Left forelimb (tissue), 1 donor: ENCODE data around the gene ZDHHC14.
A peak's percentile ranks its signal among the peaks of the same experiment; 100 is the strongest.
"Not testable (repeated sequence)": the region's sequence is repeated elsewhere in the genome, so short reads cannot be mapped to it uniquely, and the experiment has no call there.

Experiments
- DNase-seq: peaks from one replicate; pipeline ENCODE4 v3.0.0-alpha.2; 2018; ENCODE audit warnings: low spot score

Gene ZDHHC14

DNA sequence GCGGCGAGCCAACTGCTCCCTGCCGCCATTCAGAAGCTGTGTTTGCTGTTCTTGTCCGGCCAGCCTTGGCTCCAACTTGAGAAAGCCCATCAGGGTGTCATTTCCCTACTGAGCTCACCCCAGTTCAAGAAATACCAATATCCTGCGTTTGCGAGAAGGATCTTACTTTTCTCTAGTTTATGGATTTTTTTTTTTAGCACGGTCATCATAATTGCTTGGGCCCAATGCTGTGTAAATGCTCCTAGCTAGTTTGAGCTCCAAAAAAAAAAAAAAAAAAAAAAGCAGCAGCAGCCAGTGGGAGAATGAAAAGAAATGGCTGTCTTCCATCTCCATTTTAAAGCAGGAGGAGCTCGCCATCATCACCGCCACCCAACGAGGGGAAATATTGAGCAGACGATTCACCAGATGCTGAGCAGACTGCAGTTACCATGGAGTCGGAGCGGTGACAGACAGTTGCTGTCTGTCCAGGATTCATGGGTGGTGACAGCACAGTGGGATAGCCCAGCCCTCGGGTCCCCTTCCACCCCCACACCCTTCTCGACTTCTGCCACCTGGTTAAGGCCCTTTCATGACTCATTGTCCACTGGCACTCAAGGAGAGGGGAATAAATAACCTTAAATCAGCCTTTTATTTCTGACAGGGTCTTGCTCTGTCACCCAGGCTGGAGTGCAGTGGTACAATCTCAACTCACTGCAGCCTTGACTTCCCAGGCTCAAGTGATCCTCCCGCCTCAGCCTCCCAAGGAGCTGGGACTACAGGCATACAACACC lies 309.6 kb downstream of the ZDHHC14 start:
- no peak for DNase-seq

DNA sequence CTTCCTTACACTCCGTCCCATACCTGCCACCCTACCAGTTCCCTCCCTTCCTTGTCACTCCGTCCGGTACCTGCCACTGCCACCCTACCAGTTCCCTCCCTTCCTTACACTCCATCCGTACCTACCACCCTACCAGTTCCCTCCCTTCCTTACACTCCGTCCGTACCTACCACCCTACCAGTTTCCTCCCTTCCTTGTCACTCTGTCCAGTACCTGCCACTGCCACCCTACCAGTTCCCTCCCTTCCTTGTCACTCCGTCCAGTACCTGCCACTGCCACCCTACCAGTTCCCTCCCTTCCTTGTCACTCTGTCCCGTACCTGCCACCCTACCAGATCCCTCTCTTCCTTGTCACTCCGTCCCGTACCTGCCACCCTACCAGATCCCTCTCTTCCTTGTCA lies 310.6 kb downstream of the ZDHHC14 start:
- DNase-seq, result not testable (repeated sequence)

DNA sequence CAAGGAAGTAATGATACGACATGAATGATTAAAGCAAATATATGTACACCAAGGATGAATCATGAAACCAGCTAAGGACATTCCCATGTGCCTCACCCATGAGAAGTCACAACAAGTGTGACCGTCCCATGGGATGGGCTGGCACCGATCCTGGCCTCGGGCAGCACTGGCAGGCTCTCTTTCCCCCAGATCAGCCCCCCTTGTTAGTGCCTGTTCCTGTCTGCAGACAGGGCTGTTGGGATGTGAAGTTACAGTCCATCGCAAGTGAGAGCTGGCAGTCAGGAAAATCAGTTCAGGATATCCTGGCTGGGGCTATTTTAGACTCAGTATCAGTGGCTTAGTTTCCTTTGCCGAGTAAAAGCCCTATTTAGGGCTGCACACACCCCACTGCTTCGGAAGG lies 312.9 kb downstream of the ZDHHC14 start:
- DNase-seq, result no peak

DNA sequence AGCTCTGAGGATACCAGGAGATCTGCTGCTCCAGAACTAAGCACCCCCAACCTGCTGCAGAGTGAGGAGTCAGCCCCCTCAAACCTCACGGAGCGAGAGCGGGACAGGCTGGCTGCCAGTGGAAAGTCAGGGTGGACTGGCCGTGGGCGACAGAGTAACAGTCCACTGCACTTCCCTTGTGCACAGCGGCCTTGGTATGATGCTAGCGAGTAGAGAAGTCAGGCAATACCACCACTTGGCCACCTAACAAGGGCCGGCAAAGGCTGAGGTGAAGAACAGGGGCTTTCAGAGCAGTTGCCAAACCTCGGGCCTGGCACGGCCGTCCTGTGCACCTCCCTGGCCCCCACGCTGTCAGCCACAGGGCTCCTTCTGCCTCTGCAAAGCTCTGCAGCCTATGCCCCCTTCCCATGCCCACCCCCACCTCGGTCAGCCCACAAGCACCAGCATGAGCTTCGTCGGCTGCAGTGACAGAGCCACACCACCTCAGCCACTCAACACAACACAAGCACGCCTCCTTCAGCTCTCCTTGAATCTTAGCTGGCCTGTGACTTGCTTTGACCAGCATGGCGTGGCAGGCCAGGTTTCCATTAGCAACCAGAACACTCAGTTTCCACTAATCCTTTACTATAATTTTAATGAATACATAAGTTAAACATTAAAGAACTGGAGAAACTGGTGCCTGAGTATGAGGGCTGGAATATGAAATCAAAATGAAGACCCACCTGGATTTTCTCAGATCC lies 314.5 kb downstream of the ZDHHC14 start:
- no peak for DNase-seq

DNA sequence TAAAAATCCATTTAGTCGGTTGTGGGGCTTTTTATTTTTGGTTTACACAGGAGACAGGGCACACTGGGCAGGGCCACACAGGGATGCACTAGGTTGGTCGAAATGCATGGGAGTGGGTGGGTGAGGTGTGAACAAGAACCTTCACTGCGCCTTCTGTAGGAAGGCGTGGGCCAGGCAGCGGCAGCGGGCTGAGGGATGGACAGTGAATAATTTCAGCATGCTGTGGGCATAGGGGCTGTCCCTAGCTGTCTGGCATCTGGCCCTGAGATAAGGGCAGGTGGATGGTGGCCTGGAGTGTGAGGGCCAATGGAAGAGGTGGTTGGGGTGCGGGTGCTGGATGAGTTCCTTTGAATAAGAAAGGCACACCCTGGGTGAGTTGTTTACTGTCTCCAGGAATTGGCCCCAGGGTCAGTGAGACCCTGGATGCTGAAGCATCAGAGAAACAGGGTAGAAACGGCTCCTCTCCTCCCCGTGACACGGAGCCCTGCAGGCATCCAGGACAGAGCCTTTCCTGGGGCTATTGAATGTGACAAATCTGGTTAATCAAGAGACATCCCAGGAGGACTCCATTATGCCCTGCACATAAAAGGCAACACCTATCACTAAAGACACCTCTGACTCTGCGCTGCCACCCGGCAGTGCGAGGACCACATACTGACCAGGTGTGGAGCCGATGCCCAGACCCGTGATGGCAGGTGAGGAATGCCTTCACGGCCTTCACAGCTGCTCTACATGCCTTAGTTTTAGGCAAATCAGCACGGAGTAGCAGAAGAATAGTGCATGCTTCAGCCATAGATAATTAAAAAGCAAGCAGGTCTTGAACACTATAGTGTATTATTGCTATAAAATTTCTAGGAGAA lies 319.0 kb downstream of the ZDHHC14 start:
- no peak for DNase-seq

DNA sequence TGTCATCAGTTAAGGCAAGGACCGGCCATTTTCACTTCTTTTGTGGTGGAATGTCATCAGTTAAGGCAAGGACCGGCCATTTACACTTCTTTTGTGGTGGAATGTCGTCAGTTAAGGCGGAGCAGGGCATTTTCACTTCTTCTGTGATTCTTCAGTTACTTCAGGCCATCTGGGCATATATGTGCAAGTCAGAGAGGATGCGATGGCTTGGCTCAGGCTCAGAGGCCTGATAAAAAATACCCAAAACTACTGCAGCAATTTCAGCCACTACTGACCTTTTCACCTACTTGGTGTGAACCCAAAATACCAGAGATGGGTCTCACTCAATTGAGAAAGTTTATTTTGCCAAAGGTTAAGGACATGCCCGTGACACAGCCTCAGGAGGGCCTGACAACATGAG lies 325.4 kb downstream of the ZDHHC14 start:
- not testable (repeated sequence) for DNase-seq

DNA sequence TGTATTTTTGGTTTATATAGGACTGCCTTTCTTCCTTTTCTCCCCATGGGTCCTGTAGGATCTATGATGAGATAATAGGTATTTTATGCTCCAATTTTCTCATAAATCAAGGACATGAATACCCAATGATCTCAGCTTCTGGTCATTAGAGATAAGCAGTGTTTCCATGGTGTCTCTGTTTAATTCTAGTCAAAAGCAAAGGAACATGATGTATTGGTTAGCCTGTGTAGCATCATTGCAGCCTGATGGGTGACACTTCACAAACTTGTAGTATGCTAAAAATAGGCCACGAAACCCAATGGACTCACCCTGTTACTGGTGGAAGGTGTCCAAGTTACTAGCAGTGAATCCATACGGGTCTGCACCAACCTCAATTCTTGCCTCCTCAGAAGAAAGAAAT lies 325.9 kb downstream of the ZDHHC14 start:
- no peak for DNase-seq

DNA sequence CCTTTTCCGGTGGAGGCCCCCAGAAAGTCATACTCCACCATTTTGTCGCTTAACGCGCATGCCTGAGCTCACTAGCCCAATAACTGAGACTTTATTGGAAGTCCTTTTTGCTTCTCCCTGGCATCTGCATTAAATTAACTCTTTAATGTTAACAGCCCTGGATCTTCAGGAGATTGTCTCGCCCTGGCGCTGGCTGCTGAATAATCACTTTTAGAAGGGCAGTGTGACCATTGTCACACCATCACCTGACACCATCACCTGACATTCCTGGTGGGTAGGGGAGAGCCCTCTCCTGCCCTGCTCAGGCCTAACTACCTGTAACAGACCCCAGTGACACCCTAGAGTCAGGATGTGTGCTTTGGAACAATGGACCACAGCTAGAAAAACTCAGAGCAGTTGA lies 326.6 kb downstream of the ZDHHC14 start:
- no peak for DNase-seq

DNA sequence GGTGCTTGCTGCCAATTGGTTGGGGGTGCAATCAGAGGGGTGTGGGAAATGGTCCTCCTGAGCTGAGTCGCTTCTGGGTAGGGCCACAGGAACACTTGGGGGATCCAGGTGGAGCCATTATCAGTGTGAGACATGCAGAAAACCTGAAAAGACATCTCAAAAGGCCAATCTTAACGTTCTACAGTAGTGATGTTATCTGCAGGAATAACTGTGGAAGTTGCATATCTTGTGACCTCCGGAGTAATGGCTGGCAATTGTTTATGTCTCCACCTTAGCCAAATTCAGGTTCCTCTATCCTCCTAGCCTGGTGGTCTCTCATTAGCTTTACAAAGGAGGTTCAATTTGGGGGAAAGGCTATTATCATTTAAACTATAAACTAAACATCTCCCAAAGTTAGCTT lies 327.2 kb downstream of the ZDHHC14 start:
- DNase-seq, result no peak

DNA sequence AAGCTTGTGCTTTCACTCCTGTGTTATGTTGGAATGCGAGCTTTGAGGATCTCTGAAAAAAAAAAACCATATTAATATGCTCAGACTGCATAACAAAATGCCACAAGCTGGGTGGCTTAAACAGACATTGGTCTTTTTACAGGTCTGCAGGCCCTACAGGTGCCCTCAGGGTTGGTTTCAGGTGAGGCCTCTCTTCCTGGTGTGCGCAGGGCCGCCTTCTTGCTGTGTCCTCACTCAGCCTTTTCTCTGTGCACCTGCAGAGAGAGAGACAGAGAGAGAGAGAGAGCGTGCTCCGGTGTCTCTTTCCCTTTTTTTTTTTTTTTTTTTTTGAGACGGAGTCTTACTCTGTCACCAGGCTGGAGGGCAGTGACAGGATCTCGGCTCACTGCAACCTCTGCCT lies 327.9 kb downstream of the ZDHHC14 start:
- no peak for DNase-seq

DNA sequence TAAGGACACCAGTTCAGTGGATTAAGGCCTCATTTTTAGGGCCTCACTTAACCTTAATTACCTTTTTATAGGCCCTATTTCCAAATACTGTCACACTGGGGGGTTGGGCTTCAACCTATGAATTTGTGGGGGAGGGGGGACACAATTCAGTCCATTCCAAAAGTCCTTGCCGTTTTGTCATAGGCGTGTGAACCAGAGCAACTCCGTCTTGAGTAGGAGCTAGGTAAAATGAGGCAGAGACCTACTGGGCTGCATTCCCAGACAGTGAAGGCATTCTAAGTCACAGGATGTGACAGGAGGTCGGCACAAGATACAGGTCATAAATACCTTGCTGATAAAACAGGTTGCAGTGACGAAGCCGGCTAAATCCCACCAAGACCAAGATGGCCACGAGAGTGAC lies 328.6 kb downstream of the ZDHHC14 start:
- no peak for DNase-seq

DNA sequence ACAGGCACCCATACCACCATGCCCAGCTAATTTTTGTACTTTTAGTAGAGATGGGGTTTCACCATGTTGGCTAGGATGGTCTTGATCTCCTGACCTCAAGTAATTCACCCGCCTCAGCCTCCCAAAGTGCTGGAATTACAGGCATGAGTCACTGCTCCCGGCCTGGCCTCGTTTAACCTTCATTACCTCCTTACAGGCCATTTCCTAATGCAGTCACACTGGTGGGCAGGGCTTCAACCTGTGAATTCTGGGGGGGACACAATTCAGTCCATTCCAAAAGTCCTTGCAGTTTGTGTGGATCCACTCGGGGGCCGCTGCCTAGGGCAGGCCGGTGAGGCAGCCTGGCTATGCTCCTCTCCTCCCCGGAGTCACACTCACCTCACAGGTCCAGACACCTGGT lies 329.6 kb downstream of the ZDHHC14 start:
- DNase-seq, result no peak

DNA sequence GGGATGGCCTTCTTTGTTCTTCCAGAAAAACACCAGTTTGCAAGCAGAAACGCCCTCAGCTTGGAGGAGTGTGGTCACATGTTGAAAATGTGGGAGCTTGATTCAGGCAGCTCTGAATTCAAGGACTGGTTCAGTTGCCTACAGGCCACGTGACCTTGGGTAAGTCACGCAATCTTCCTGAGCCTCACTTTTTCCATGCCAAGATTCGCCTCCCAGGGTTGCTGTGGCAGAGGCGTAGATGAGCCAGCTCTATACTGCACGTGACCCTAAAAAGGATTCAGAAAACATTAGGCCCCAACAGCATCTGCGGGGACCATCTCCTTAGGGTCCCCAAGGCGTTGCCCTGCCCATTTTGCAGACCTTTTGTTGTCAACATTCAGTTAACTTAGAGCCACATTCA lies 330.1 kb downstream of the ZDHHC14 start:
- no peak for DNase-seq

DNA sequence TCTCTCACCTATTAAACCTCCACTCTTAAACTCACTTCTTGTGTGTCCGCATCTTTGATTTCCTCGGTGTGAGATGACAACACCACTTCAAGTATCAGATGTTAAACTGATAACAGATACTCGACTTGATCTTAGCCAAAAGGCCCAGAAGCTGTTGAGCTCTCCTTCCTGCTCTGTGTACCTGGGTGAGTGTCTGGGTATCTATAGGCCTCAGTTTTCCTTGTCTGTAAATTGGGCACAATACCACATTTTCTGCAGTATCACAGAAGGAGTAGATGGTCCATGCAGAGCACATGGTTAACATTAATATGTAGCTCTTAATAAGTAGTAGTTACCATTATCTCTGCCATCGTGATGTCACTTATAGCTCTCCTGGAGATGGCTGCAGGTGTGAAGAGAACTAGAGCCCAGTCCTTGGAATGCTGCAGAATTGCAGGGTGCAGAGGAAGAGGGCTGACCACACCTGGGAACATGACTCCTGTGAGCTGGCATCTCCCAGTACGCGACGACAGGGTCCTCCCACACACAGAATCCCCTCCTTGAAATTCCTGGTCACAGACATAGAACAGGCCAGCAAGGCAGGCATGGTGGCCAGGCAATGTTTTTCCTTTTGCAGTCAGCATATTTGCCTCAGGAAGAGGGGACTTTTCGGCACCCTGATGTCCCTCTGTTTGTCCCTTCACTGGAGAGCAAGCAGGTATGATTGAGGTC lies 331.8 kb downstream of the ZDHHC14 start:
- no peak for DNase-seq

DNA sequence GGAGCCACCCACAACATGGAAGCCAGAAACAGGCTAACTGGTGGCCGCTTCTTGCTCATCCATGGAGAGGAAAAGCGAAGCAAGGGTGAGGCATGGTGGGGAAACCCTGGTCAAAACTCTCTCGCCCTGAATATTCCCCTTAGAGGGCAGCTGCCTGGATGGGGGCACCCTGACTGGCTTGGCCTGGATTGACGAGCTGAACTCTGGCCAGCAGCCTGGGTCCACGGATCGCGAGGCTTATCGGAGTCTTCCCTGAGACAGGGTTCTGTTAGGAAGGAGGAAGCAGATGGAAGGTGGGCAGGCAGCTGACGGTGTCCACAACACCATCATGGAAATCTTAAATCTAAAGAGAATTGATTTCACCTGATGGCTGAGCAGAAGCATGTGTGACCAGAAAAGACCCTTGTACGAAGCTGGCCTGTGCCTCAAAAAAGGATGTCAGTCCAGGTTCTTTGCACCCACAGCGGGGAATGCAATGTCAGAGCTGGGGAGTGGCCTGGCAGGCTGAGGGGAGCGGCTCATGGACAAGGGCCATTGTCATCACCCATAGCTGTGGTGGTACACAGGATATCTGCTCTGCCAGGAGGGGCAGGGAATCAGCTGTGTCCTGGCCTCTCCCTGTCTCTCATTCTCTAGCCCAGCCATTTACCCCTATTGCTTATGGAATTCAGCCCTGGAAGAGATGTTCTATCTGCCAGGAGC lies 332.6 kb downstream of the ZDHHC14 start:
- DNase-seq, result peak; percentile 56

DNA sequence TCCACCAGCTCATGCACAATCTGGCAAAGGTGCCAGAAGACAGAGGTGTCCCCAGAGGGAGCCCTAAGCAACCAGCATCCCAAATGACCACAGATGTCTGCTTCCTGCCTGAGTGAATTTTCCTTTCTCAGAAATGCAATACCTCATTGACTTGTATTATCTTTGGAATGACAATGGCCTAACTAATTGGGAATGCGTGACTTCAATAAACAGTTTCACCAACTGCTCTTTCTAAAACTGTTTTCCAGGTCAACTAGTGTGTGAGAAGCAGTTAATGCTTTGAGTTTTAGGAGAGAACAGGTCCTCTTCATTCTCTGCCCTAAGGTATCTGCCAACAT lies 333.1 kb downstream of the ZDHHC14 start:
- no peak for DNase-seq

DNA sequence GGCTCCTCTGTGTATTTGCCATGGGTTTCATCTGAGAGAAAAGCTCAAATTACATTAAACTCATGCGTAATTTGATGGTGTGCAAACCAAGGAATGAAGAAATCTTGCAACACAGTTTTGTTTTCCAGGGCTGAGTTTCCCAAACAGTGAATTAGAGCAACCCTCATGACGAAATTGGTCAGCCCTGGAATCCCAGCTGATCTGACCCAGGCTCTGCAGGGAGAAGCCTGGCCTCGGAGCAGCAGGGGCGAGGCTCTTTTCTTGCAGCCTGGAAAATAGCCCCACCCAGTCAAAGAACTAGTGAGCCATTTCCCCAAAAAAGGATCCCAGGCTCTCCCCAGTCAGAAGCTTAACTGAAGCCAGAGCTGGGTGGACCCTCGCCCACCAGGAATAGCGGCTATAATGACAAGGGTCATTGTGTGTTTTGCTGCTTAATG lies 334.8 kb downstream of the ZDHHC14 start:
- peak; percentile 63 for DNase-seq

DNA sequence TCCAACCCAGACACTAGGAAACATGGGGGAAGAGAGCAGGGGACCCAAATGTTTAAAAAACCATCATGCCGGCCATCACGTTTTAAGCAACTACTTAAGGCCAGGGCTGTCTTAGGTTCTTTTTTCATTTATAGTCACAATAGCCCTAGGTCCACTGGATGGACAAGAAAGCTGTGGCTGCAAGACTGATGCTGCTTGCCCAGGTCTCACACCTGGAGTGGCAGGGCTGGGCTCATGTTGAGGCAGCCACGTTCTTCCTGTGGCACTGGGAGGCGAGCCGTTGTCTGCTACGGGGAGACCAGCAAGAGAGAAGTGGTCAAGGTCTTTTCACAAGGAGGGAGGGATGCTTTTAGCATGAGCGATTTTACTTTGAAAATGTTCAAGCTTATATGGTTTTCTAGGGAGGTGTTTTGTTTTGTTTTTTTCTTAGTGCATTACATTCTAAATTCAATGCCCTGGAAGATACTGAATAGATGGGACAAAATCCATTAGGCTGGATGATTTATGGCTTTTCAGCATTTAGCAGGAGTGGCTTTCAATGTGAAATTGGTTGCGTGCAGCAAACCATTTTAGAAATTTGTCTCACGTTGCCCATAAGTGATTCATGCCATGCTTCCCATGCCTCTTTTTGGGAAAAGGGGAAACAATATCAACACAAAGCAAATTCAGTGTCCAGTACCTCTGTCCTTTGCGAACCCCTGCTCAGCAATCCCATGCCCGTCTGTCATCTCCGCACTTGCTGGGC lies 335.4 kb downstream of the ZDHHC14 start:
- DNase-seq, result peak; percentile 38

DNA sequence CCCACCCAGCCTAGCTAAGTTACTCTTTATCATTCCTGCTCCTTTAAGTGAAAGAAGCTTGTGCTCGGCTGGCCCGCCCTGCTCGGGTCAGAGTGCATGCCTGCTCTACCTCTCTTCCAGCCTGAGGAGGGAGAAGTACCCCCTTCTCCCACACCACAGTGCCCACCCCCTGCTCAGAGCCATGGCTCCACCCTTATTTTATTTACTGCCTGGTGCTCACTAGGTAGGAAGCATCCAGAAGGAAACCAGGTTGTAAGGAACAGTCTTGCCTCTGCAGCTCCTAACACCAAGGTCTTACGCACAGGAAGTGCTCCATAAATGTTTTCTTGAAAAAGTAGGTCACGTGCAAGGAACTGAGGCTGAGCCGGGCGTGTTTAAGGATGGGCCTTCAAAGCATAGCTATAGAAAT lies 336.4 kb downstream of the ZDHHC14 start:
- peak; percentile 59 for DNase-seq

DNA sequence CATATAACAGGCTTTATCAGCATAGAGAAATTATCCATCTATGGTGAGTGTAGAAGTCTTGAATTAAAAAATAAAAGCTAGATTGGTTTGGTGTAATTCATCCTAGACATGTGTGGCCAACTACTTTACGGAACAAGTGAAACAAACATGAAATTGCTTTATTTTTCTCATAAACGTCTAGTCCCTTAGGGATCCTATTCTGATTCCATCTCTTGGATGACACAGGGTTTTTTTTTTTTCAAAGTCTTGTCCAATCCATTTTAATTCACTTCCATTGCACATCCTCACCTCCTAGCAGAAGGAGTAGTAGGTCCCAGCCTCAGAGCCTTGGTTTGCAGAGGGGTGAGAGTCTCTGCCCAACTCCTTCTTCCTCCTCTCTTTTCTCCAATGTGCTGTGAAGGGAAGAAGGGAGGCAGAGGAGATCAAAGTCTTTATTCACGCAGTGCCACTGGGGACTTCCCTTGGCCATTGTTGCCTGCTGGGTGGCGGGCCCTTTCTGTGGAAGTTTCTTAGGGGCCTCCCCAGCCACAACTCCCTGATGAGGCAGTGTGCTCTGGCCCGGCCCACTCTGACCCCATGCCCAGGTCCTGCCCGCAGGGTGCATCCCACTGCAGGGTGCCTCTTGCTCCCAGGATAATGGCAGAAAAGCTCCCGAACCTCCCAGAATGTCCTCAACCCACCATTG lies 337.7 kb downstream of the ZDHHC14 start:
- peak; percentile 55 for DNase-seq
